OCI-LY1 (cell line): ENCODE data around the gene GRID2.
A peak's percentile ranks its signal among the peaks of the same experiment; 100 is the strongest.

ENCODE experiments used
- EZH2 ChIP-seq: fragments of 200-600 bp; sonication (generic), shearing (Covaris generic); IDR thresholded peaks from 2 replicates; pipeline ENCODE4 v1.8.0; 2017; ENCODE audit warnings: borderline replicate concordance, mixed run types, mild to moderate bottlenecking, antibody characterized with exemption, low read length, moderate library complexity, mixed read lengths
- TF ChIP-seq, protein P1 (sequence below): fragments of 200-600 bp; sonication (generic), shearing (Covaris generic); IDR thresholded peaks from 2 replicates; pipeline ENCODE4 v1.5.1; 2017; ENCODE audit warnings: mild to moderate bottlenecking, antibody characterized with exemption, low read length, moderate library complexity, mixed read lengths

DNA sequence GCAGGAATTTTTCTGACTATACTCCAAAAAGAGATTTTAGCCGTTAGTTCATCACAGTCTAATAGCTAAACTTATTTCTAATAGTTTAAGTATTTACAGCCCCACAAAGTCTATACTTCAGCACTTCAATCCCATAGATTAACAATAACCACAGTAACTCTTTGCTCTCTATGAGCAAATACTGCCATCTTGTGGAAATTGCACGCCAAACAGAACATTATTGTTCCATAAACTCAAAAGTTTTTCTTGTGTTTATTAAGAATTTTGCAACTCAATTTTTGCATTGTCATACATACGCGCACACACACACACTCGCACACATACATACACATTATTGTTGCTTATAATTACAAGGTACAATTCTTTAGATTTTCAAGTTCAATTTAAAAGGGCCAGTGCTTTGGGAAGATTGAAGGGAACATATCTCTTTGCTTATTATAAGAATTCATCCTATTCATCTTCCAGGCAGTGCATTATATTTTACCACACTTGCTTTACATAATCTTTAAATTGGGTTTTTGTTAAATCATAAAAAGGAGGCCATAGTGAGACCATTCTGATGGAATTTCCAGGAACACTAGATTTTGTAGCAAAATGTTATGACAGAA, 1461.0 kb downstream of the GRID2 start:
- TF ChIP-seq, protein P1, sequence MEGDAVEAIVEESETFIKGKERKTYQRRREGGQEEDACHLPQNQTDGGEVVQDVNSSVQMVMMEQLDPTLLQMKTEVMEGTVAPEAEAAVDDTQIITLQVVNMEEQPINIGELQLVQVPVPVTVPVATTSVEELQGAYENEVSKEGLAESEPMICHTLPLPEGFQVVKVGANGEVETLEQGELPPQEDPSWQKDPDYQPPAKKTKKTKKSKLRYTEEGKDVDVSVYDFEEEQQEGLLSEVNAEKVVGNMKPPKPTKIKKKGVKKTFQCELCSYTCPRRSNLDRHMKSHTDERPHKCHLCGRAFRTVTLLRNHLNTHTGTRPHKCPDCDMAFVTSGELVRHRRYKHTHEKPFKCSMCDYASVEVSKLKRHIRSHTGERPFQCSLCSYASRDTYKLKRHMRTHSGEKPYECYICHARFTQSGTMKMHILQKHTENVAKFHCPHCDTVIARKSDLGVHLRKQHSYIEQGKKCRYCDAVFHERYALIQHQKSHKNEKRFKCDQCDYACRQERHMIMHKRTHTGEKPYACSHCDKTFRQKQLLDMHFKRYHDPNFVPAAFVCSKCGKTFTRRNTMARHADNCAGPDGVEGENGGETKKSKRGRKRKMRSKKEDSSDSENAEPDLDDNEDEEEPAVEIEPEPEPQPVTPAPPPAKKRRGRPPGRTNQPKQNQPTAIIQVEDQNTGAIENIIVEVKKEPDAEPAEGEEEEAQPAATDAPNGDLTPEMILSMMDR: peak; percentile 86
- no peak for TF ChIP-seq EZH2
